Measurements from ENCODE around the gene MYO1D. TPM values are rescaled to one million over a fixed set of nuclear protein-coding genes. Genes with fewer than 3 reads are reported as not detected.

Gene MYO1D
- total and polyA plus RNA-seq, 2 donors (not counting 1 experiment from before 2014, with no cell fraction given) = 5.4 to 26.7 TPM

DNA sequence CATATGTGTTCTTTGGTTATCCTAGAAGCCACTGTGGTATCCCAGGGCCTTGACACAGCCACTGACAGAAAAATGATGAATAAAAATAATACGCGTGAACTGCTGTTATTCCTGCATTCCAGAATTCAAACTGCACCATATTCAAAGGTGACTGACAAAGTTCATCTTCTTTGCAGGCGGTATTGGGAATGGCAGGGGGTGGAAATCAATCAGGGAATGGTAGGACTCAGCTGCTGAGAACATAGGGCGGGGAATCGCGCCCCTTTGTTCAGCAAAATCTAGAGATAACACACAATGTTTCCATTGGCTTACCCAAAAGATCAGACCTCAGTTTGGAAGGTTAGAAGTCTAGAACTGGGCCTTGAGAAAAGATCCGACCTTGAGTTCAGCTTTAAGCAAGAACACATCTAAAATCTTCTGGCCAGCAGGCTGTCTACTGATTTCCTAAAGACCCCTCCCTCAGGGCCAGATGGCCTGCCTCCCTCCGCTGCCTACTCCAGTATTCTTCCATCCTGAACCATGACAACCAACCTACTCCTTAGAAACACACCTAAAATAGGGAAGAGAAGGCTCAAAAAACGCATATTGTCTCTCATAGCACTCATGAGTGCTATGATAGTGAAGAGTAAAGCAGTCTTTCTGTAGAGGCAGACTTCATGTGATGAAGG is 356.1 kb downstream of the MYO1D start:
- H3K79me2 ChIP-seq (ENCODE audit: control insufficient read depth, insufficient read depth, low read length) = no peaks in the 10 kb centered on the region
- CTCF ChIA-PET = interaction anchor here (1.3 kb wide), 1 partner anchor 38 kb away, joined by 3 read pairs; no protein-coding TSS in a partner anchor

More for the DNA sequence above, 356.1 kb downstream of the MYO1D start:
- DNase-seq = no peak
- no peaks in the 10 kb centered on the region for H4K20me1 ChIP-seq (ENCODE audit: control insufficient read depth, insufficient read depth, low read length, poor library complexity, severe bottlenecking)
- peak overlapping the region; percentile 90 for H3K27ac Mint-ChIP-seq
- H3K36me3 ChIP-seq (replicated peaks in 1 of 2; ENCODE audit: control extremely low read depth in 1 of 2, control insufficient read depth in 1 of 2, extremely low read depth in 1 of 2, insufficient read depth in 2 of 2, low read length in 1 of 2) = no peaks in the 10 kb centered on the region
- no peaks in the 10 kb centered on the region for H3K27me3 Mint-ChIP-seq
- H3K9ac ChIP-seq (ENCODE audit: low read length) = no peak overlapping the region
- POLR2A ChIA-PET = interaction anchor here (1.3 kb wide), 1 partner anchor 33 kb away, joined by 4 read pairs; no protein-coding TSS in a partner anchor
- peaks cover 81% of the 10 kb centered on the region for H3K4me1 Mint-ChIP-seq
- peak overlapping the region; percentile 88 for H3K4me3 Mint-ChIP-seq
- peak overlapping the region; percentile 89 for H3K4me2 ChIP-seq (replicated peaks; ENCODE audit: low read depth, low read length, poor library complexity, severe bottlenecking)
- TF ChIP-seq EZH2 (IDR thresholded peaks at IDR 0.05; ENCODE audit: borderline replicate concordance, insufficient read depth, low read depth, low read length, poor library complexity, severe bottlenecking) = no peak
- TF ChIP-seq, protein P1, sequence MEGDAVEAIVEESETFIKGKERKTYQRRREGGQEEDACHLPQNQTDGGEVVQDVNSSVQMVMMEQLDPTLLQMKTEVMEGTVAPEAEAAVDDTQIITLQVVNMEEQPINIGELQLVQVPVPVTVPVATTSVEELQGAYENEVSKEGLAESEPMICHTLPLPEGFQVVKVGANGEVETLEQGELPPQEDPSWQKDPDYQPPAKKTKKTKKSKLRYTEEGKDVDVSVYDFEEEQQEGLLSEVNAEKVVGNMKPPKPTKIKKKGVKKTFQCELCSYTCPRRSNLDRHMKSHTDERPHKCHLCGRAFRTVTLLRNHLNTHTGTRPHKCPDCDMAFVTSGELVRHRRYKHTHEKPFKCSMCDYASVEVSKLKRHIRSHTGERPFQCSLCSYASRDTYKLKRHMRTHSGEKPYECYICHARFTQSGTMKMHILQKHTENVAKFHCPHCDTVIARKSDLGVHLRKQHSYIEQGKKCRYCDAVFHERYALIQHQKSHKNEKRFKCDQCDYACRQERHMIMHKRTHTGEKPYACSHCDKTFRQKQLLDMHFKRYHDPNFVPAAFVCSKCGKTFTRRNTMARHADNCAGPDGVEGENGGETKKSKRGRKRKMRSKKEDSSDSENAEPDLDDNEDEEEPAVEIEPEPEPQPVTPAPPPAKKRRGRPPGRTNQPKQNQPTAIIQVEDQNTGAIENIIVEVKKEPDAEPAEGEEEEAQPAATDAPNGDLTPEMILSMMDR (IDR thresholded peaks at IDR 0.05) = no peak
- intact Hi-C loops (cut with micrococcal nuclease) = loop anchor here (5.0 kb wide), 1 partner anchor 86 kb away; no protein-coding TSS in a partner anchor
- peak overlapping the region; percentile 69 to 79 for H3K27ac ChIP-seq (ENCODE audit: low read length in 2 of 2)
- H2AFZ ChIP-seq (ENCODE audit: insufficient read depth, low read depth, low read length, poor library complexity, severe bottlenecking) = no peak overlapping the region
- no peak overlapping the region for H3K4me3 ChIP-seq (ENCODE audit: control extremely low read depth in 1 of 5, extremely low read depth in 1 of 5, insufficient read depth in 1 of 5, low read depth in 2 of 5, low read length in 4 of 5)
- 100% methylated on average over 1 of the region's 9 CpGs for WGBS (ENCODE audit: insufficient coverage)
- no peaks in the 10 kb centered on the region for H3K27me3 ChIP-seq (replicated peaks in 1 of 4; ENCODE audit: control extremely low read depth in 1 of 4, control insufficient read depth in 3 of 4, insufficient read depth in 4 of 4, low read length in 3 of 4)
- H3K9me3 Mint-ChIP-seq (ENCODE audit: insufficient read depth) = no peaks in the 10 kb centered on the region
- H3K9me3 ChIP-seq (ENCODE audit: control extremely low read depth in 1 of 3, control insufficient read depth in 2 of 3, insufficient read depth in 1 of 3, low read length in 2 of 3) = peaks cover 0 to 4% (median 0%) of the 10 kb centered on the region in 3 donors
- H3K4me1 ChIP-seq (ENCODE audit: control insufficient read depth in 2 of 2, insufficient read depth in 2 of 2, low read length in 2 of 2) = peaks cover 95 to 96% of the 10 kb centered on the region in 2 donors
- no peak for ATAC-seq (ENCODE audit: low read depth)
